H9 (cell line): ENCODE measurements around the gene ATP10B. TPM values are rescaled to one million over a fixed set of nuclear protein-coding genes. Genes with fewer than 3 reads are reported as not detected.

Experiments used
- DNase-seq: peaks from one replicate; pipeline ENCODE4 v3.0.0-alpha.2; 2017
- H2AFZ ChIP-seq: one replicate; pipeline ENCODE4 v1.6.1; 2013; ENCODE audit warnings: mild to moderate bottlenecking, low read length, control low read depth, moderate library complexity
- H2AK5ac ChIP-seq: 2 replicates; pipeline ENCODE4 v1.6.1; 2013; ENCODE audit warnings: low read length, control low read depth, mixed read lengths; ENCODE audit not compliant: insufficient read length
- H2BK120ac ChIP-seq: one replicate; pipeline ENCODE4 v1.6.1; 2013; ENCODE audit warnings: low read depth, mild to moderate bottlenecking, low read length, control low read depth, inconsistent platforms; ENCODE audit not compliant: poor library complexity, severe bottlenecking
- H2BK12ac ChIP-seq: 2 replicates; pipeline ENCODE4 v1.6.1; 2013; ENCODE audit warnings: low read length, control low read depth, mixed read lengths, low read depth; ENCODE audit not compliant: insufficient read length
- H2BK15ac ChIP-seq: 2 replicates; pipeline ENCODE4 v1.6.1; 2013; ENCODE audit warnings: low read depth, low read length, control low read depth
- H2BK20ac ChIP-seq: one replicate; pipeline ENCODE4 v1.6.1; 2013; ENCODE audit warnings: low read depth, mild to moderate bottlenecking, low read length, control low read depth, inconsistent platforms; ENCODE audit not compliant: poor library complexity, severe bottlenecking
- H2BK5ac ChIP-seq: 2 replicates; pipeline ENCODE4 v1.6.1; 2013; ENCODE audit warnings: low read length, control low read depth, mixed read lengths; ENCODE audit not compliant: insufficient read length
- H3K14ac ChIP-seq: 2 replicates; pipeline ENCODE4 v1.6.1; 2013; ENCODE audit warnings: low read length, control low read depth; ENCODE audit not compliant: insufficient read depth
- H3K18ac ChIP-seq: 2 replicates; pipeline ENCODE4 v1.6.1; 2013; ENCODE audit warnings: low read depth, mild to moderate bottlenecking, mixed read lengths, low read length, control low read depth; ENCODE audit not compliant: insufficient read length
- H3K23ac ChIP-seq: 2 replicates; pipeline ENCODE4 v1.6.1; 2013; ENCODE audit warnings: low read length, control low read depth, mixed read lengths, low read depth; ENCODE audit not compliant: insufficient read length
- H3K23me2 ChIP-seq: 2 replicates; pipeline ENCODE4 v1.6.1; 2013; ENCODE audit warnings: low read depth, mild to moderate bottlenecking, mixed read lengths, low read length, control low read depth; ENCODE audit not compliant: insufficient read length, poor library complexity, severe bottlenecking
- H3K27ac ChIP-seq: 2 replicates; pipeline ENCODE4 v1.5.1; 2013; ENCODE audit warnings: low read length, control low read depth, mixed read lengths, low read depth; ENCODE audit not compliant: insufficient read length
- H3K27me3 ChIP-seq: 2 replicates; pipeline ENCODE4 v1.6.1; 2013; ENCODE audit warnings: low read length, control low read depth, inconsistent platforms; ENCODE audit not compliant: insufficient read depth
- H3K4ac ChIP-seq: 2 replicates; pipeline ENCODE4 v1.6.1; 2013; ENCODE audit warnings: low read depth, mild to moderate bottlenecking, control low read depth, inconsistent platforms, low read length, moderate library complexity
- H3K4me1 ChIP-seq: 2 replicates; pipeline ENCODE4 v1.6.1; 2013; ENCODE audit warnings: low read length, control low read depth, inconsistent platforms; ENCODE audit not compliant: insufficient read depth
- H3K4me2 ChIP-seq: 2 replicates; pipeline ENCODE4 v1.6.1; 2013; ENCODE audit warnings: low read length, control low read depth, mixed read lengths; ENCODE audit not compliant: insufficient read length, insufficient read depth
- H3K56ac ChIP-seq: 2 replicates; pipeline ENCODE4 v1.6.1; 2013; ENCODE audit warnings: low read depth, mild to moderate bottlenecking, mixed read lengths, low read length, control low read depth; ENCODE audit not compliant: insufficient read length
- H3K79me1 ChIP-seq: 2 replicates; pipeline ENCODE4 v1.6.1; 2013; ENCODE audit warnings: low read depth, mild to moderate bottlenecking, moderate library complexity, low read length, control low read depth, inconsistent platforms; ENCODE audit not compliant: insufficient read depth, poor library complexity, severe bottlenecking
- H3K79me2 ChIP-seq: 2 replicates; pipeline ENCODE4 v1.6.1; 2013; ENCODE audit warnings: low read length, control low read depth, inconsistent platforms; ENCODE audit not compliant: insufficient read depth
- H3K9ac ChIP-seq: 2 replicates; pipeline ENCODE4 v1.6.1; 2013; ENCODE audit warnings: low read length, control low read depth, mixed read lengths; ENCODE audit not compliant: insufficient read length; ENCODE audit errors: extremely low read depth
- H3K9me3 ChIP-seq: one replicate; pipeline ENCODE4 v1.6.1; 2013; ENCODE audit warnings: low read depth, low read length, inconsistent platforms; ENCODE audit not compliant: control insufficient read depth
- H3T11ph ChIP-seq: one replicate; pipeline ENCODE4 v1.6.1; 2013; ENCODE audit warnings: mild to moderate bottlenecking, low read length, control low read depth, inconsistent platforms
- H4K20me1 ChIP-seq: one replicate; pipeline ENCODE4 v1.6.1; 2013; ENCODE audit not compliant: control insufficient read depth, insufficient read length, insufficient read depth
- H4K5ac ChIP-seq: 2 replicates; pipeline ENCODE4 v1.6.1; 2013; ENCODE audit warnings: low read depth, mild to moderate bottlenecking, mixed read lengths, low read length, control low read depth; ENCODE audit not compliant: insufficient read length
- H4K8ac ChIP-seq: replicated peaks from 2 replicates; pipeline ENCODE4 v1.6.1; 2013; ENCODE audit warnings: low read length, control low read depth, mixed read lengths, low read depth; ENCODE audit not compliant: insufficient read length
- H4K91ac ChIP-seq: 2 replicates; pipeline ENCODE4 v1.6.1; 2013; ENCODE audit warnings: low read depth, mild to moderate bottlenecking, moderate library complexity, mixed read lengths, low read length, control low read depth; ENCODE audit not compliant: insufficient read length
- H3K27ac Mint-ChIP-seq, 3 experiments: 2 replicates in 2 of 3; 3 replicates in 1 of 3; pipeline ENCODE4 v1.8.0; 2020 to 2021; ENCODE audit warnings: mixed read lengths in 3 of 3, mild to moderate bottlenecking in 1 of 3, moderate library complexity in 1 of 3
- H3K27me3 Mint-ChIP-seq: 2 replicates; pipeline ENCODE4 v1.8.0; 2021; ENCODE audit warnings: low read depth, mild to moderate bottlenecking, moderate library complexity, mixed read lengths
- H3K36me3 Mint-ChIP-seq, 3 experiments: 2 replicates in 2 of 3; 3 replicates in 1 of 3; pipeline ENCODE4 v1.8.0; 2020 to 2021; ENCODE audit warnings: low read depth in 3 of 3, mixed read lengths in 3 of 3; ENCODE audit not compliant: insufficient read depth in 1 of 3
- H3K4me1 Mint-ChIP-seq, 2 experiments: 2 replicates each; pipeline ENCODE4 v1.8.0; 2020; ENCODE audit warnings: mixed read lengths in 2 of 2
- H3K4me3 Mint-ChIP-seq, 2 experiments: 2 replicates in 1 of 2; 3 replicates in 1 of 2; pipeline ENCODE4 v1.8.0; 2020 to 2021; ENCODE audit warnings: mild to moderate bottlenecking in 2 of 2, mixed read lengths in 2 of 2, moderate library complexity in 1 of 2
- H3K9me3 Mint-ChIP-seq, 2 experiments: 2 replicates in 1 of 2; 3 replicates in 1 of 2; pipeline ENCODE4 v1.8.0; 2020; ENCODE audit warnings: mild to moderate bottlenecking in 2 of 2, mixed read lengths in 2 of 2, moderate library complexity in 1 of 2
- CTCF ChIP-seq: fragments of 200-600 bp; sonication (generic); conservative IDR thresholded peaks from 3 replicates; pipeline ENCODE4 v1.8.0; 2021; ENCODE audit warnings: antibody characterized with exemption, mild to moderate bottlenecking
- total RNA-seq: library from RNA; stranded (reverse); gene quantifications from 2 replicates; pipeline ENCODE4 v1.2.1, GENCODE V29; 2021

ATP10B gene
- total RNA-seq, 1 experiment from 2014 or later: 0.42 TPM

DNA sequence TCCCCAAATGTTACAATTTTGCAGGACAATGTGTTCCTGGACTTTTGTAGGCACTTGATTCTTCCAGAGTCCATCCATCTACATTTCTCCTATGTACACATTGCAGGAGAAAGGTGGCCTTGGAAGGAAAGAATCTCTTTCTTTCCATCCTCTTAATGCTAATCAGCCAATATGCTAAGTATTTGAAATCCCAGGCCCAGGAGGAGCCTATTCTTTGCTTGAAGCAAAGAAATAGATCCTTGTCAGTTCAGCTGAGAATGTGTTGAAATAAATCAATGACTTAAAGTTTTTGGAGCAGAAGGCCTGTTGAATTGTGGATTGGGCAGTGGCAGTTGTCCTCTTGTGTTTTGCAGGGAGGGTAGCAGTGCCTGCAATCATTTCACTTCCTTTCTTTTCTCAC is 317.1 kb downstream of the ATP10B start:
- H3K4ac ChIP-seq: no peak overlapping the region
- peaks cover 3% of the 10 kb centered on the region; the same call in 1 of the 2 replicates for H3K4me1 ChIP-seq
- Mint-ChIP-seq H3K27ac (no peak overlapping the region), H3K4me3 (no peak overlapping the region), H3K9me3 (no peaks in the 10 kb centered on the region), H3K4me1 (peaks cover 5 to 10% of the 10 kb centered on the region in 2 experiments), H3K27me3 (no peaks in the 10 kb centered on the region), H3K36me3 (no peaks in the 10 kb centered on the region)
- no peak for TF ChIP-seq CTCF
- no peak overlapping the region for H3K14ac ChIP-seq
- no peak overlapping the region for H2BK5ac ChIP-seq
- H2BK120ac ChIP-seq: no peak overlapping the region
- no peak overlapping the region for H4K8ac ChIP-seq
- no peak overlapping the region for H3K4me2 ChIP-seq
- H4K20me1 ChIP-seq: no peaks in the 10 kb centered on the region
- no peak overlapping the region for H4K5ac ChIP-seq
- H3K23ac ChIP-seq: no peak overlapping the region
- no peak overlapping the region for H2BK20ac ChIP-seq
- no peak overlapping the region for H3T11ph ChIP-seq
- no peaks in the 10 kb centered on the region for H3K27me3 ChIP-seq
- H2BK12ac ChIP-seq: no peak overlapping the region
- no peaks in the 10 kb centered on the region for H3K79me2 ChIP-seq
- H2AK5ac ChIP-seq: no peak overlapping the region
- H2BK15ac ChIP-seq: no peak overlapping the region
- DNase-seq: no peak
- no peak overlapping the region for H3K56ac ChIP-seq
- no peaks in the 10 kb centered on the region for H3K9me3 ChIP-seq
- H3K79me1 ChIP-seq: no peaks in the 10 kb centered on the region
- no peak overlapping the region for H3K18ac ChIP-seq
- no peak overlapping the region for H3K9ac ChIP-seq
- H3K27ac ChIP-seq: no peak overlapping the region
- no peak overlapping the region for H4K91ac ChIP-seq
- H2AFZ ChIP-seq: no peak overlapping the region
- H3K23me2 ChIP-seq: no peaks in the 10 kb centered on the region
